Fibroblast of skin of right biceps (primary cell): ENCODE results near the gene PHGDH.
"Not testable (repeated sequence)": the region's sequence is repeated elsewhere in the genome, so short reads cannot be mapped to it uniquely, and the experiment has no call there.

Experiments used
- DNase-seq: peaks from one replicate; pipeline ENCODE4 v3.0.0-alpha.2; 2013

Gene PHGDH

GRCh38 chr1:119771016-119771415 lies 59.3 kb downstream of the PHGDH start:
- peak; percentile 25 for DNase-seq

DNA sequence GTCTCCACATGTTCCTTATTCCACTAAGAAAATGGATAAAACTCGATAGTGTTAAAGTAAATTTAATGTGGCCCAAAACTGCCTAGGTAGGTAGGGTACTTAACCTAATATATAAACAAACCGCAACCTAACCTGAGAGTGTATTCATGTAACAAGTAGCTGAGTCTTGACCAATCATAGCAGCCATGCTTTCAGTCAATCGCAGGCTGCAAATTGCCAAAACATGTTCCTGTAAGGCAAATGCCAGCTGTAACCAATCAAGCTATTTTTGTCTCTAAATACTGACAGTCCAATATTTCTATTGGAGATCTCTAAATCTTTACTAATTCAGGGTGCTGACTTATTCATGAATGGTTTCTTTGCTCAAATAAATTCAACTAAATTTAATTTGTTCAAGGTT lies 60.0 kb downstream of the PHGDH start:
- DNase-seq, result no peak

- DNase-seq, result no peak
These were observed 60.6 kb downstream of the PHGDH start for GRCh38 chr1:119772298-119772697.

- peak; percentile 55 for DNase-seq
These were observed 62.0 kb downstream of the PHGDH start for GRCh38 chr1:119773711-119774241.

- DNase-seq, result no peak
These were observed 63.2 kb downstream of the PHGDH start for GRCh38 chr1:119774746-119775490.

GRCh38 chr1:119778359-119778758 lies 66.6 kb downstream of the PHGDH start:
- no peak for DNase-seq

DNA sequence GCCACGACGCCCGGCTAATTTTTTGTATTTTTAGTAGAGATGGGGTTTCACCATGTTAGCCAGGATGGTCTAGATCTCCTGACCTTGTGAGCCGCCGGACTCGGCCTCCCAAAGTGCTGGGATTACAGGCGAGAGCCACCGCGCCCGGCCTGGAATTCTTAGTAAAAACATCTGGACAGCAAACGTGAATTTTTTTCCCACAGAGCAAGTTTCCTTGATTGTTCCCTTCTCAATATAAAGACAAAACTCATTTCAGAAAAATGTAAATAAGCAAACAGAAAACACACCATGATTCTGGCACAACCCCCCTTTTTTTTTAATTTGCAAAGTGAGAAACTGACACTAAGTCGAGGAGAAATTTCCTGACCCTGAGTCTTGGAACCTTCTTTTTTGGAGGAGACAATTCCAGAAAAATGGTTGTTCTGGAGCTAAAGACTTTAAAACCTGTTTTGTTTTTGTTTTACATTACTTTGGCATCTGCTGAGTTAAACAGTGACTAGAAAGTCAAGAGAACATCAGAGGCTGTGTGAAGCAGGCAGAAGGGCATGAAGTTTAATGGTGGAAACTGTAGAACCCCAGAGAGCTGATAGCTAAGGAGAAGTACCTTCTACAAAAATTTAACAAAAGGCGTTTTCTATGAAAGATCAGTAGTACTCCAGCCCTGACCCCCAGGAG lies 67.3 kb downstream of the PHGDH start:
- DNase-seq, result no peak

DNA sequence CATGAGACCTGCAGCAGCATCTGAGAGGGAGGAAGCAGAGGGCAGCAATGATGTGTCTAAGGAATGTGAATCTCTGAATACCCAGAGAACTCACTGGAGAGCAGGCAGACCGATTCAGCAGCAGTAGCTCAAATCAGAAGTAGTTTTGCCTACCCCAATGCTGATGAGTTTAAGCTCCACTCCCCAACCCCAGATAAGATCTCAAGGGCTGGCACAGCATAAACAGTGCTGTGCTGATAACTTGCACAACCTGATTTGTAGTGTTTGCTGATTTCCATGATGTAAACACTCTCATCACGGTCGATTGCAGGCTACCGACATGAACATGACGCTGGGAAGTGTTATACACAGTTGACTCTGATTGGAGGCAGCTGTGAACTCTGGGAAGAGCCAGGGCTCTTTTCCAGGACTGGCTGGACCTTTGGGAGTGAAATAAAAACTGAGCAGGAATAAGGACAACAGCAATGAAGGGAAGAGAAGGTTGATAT lies 68.2 kb downstream of the PHGDH start:
- peak; percentile 11 for DNase-seq

GRCh38 chr1:119781434-119782210 lies 69.9 kb downstream of the PHGDH start:
- DNase-seq, result no peak

DNA sequence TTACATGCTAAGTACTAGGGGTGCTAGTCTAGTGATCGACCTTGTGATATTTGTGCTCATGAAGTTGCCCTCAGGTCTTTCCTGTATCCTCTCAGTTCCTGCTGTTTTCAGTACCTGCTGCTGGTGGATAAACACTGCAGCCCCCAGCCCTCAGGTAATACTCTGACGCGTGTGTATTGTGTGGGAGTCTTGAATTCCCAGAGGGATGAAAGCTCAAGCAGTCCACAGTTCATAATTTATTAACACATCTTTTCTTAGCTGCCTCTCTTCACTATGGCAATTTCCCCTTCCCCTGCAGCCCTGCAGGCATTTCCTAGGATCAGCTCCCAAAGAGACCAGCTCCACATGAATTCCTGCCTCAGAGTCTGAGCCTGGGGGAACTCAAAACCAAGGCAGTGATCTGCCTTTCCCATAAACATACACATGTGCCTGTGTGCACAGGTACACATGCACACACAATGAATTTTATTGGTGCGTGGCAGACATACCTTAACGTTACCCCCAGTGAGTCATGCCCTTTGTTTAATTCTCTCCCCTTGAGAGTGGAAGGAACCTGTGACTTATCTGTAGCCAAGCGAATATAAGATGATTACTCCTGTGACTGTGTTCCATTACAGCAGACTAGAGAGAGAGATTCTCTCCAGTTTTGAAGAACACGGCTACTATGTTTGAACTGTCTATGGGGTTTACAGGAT lies 71.0 kb downstream of the PHGDH start:
- DNase-seq, result no peak

DNA sequence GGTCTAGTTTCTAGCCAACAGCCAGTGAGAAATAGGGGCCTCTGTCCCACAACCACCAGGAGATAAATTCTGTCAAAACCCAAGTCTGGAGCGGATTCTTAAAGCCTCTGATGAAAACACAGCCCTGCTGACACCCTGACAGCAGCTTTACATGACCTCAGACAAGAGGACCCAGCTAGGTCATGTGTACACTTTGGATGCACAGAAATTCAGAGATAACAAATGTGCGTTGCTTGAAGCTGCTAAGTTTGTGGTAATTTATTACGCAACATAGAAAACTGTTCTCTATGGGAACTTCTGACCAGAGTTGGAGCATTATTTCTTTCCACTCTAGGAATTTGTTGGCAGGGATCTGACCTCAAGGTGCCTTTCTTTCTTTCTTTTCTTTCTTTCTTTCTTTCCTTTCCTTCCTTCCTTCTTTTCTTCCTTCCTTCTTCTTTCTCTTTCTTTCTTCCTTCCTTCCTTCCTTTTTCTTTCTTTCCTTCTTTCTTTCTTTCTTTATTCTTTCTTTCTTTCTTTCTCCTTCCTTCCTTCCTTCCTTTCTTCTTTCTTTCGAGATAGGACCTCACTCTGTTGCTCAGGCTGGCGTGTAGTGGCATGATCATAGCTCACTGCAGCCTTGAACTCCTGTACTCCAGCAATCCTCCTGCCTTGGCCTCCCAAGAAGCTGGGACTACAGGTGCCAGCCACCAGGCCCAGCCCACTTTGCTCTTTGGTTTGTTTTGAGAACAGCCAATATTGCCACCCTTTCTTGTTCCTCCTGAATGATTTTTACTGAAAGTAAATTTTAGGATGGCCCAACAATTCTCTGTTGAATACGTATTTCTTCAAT lies 71.8 kb downstream of the PHGDH start:
- DNase-seq, result peak; percentile 17

- DNase-seq, result peak; percentile 10
These were observed 72.6 kb downstream of the PHGDH start for GRCh38 chr1:119784191-119784781.

GRCh38 chr1:119786046-119786445 lies 74.3 kb downstream of the PHGDH start:
- not testable (repeated sequence) for DNase-seq

GRCh38 chr1:119786473-119787050 lies 74.8 kb downstream of the PHGDH start:
- not testable (repeated sequence) for DNase-seq

DNA sequence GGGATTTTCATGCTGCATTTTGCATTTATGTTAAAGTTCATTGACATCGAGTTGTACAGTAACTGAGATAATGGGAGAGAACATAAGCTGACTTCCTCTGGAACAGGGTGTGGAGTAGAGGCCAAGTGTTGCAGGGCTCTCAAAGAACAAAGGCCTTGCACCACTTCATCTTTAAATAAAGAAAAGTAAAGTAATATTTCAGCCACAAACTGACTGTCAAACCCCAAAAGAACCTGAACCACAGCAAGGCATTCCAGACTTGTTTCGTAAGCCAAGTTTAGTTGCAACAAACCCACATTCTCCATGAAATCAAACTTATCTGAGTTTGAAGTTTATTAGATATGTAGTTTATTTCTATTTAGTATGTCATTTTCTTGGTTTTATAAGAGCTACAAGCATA lies 76.0 kb downstream of the PHGDH start:
- DNase-seq, result peak; percentile 48

DNA sequence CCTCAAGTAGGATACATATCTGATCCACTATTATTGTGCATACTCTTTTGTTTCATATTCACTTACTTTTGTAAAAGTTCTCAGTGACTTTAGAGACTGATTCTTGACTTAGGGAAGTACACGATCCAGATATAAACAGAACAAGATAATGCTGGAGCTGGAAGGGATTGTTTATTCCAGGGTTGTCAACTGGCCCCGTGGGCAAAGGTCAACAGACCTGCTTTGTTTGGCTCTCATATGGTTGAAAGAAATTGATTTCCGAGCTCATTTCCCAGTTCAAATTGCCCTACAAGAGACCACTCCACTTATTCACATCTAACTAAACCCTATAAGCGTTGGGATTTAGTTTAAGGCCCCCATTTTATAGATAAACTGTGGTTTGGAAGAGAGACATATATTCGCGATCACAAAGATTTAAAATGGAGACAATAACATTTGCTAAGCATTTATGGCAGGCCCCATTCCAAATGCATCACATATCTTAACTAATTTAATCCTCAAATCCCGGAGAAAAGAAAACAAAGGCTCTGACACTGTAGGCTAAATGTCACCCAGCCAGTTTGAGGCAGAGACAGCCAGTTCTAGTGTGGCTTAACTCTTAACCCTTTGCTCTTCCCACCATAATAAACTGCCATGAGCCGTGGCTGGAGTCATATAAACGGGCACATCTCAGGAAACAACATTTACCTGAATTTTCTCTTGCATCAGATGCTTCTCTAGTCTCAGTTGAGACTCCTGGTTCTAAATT lies 78.9 kb downstream of the PHGDH start:
- no peak for DNase-seq

DNA sequence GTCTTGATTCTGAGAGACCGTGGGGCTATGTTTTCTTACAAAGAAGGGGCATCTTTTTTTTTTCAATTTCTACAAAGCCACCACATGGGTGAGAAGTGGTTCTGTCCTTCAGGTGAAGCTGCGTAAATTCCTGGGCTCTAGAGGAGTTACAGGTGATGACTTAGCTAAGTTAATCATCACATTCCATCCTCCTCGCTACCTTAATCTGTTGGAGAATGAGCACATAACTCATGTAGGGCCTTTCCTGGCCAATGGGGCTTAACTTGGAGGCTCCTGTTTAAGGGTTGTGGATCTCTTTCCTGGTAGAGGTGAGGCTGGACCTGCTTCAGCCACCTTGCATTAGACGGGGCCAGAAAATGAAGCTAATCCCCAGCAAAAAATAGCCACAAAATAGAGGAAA lies 79.6 kb downstream of the PHGDH start:
- no peak for DNase-seq
